OCI-LY3 (cell line): ENCODE results near the gene NEK10.

Experiments used
- CTCF ChIP-seq: fragments of 200-600, 300-600 bp; sonication (generic); IDR thresholded peaks from 2 replicates; pipeline ENCODE4 v1.5.1; 2014; ENCODE audit warnings: antibody characterized with exemption, low read length, low read depth
- EZH2phosphoT487 ChIP-seq: fragments of 200-600 bp; shearing (Covaris generic); IDR thresholded peaks from 2 replicates; pipeline ENCODE4 v1.6.1; 2018; ENCODE audit warnings: antibody characterized with exemption, mixed run types, low read depth

- TF ChIP-seq CTCF: no peak
- TF ChIP-seq EZH2phosphoT487: no peak
Measured at GRCh38 chr3:27352047-27352446, 17.1 kb downstream of the NEK10 start.
